Epithelial cell of proximal tubule (primary cell): ENCODE data around the gene CFAP251. TPM values are rescaled to one million over a fixed set of nuclear protein-coding genes. Genes with fewer than 3 reads are reported as not detected.
A peak's percentile ranks its signal among the peaks of the same experiment; 100 is the strongest.

ENCODE experiments used
- DNase-seq: peaks from one replicate; pipeline ENCODE4 v3.0.0-alpha.2; 2011; ENCODE audit warnings: low read depth
- H3K4me3 ChIP-seq: 2 replicates; pipeline ENCODE4 v1.5.1; 2011; ENCODE audit warnings: low read depth, mild to moderate bottlenecking, low read length
- total RNA-seq: library from RNA; depleted of rRNA; stranded (reverse); fragments of >200 nt; gene quantifications from 2 replicates; pipeline ENCODE4 v1.2.3, GENCODE V29; 2015
- TF ChIP-seq, protein P1 (sequence below): conservative IDR thresholded peaks from 2 replicates; pipeline ENCODE4 v1.5.1; 2012; ENCODE audit warnings: low read depth, mild to moderate bottlenecking, low read length

The CFAP251 gene
- total RNA-seq, 1 donor from 2014 or later, result 4.6 TPM

DNA sequence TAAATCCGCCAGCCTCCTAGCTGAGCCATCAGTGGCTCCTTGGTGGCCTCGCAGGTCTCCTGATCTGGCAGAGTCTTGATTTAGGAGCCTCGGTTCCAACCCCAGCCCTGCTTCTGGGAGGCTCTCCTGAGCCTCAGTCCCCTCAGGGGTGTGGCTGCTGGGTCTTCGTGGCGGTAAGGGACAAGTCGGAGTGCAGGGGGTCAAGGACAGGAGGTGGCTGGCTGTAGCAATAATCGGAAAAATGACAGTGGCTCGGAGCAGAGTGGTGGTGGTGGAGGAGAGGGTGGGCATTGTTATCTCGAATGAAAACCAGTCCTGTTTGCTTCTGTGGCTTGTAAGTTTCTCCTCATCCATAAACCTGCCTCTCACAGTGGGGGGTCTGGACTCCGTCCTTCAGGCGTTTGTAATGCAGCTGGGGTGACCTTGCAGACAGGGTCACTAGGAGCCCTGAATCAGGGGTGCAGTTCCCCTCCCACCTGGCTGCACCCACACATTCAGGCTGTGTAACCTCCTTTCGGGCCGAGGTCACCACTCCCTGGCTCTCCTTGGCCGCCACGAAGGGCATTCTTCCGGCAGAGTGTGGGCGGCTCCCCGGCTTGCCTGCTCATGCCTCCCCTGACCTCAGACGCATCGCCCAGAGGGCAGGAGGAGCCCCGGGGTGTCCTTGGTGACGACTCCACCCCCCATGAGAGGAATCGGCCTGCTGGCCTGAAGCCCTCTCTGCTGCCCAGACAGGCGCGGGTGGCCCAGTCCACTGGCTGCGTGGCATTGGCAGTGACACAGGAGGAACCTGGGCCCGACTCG, 111.4 kb downstream of the CFAP251 start:
- TF ChIP-seq, protein P1, sequence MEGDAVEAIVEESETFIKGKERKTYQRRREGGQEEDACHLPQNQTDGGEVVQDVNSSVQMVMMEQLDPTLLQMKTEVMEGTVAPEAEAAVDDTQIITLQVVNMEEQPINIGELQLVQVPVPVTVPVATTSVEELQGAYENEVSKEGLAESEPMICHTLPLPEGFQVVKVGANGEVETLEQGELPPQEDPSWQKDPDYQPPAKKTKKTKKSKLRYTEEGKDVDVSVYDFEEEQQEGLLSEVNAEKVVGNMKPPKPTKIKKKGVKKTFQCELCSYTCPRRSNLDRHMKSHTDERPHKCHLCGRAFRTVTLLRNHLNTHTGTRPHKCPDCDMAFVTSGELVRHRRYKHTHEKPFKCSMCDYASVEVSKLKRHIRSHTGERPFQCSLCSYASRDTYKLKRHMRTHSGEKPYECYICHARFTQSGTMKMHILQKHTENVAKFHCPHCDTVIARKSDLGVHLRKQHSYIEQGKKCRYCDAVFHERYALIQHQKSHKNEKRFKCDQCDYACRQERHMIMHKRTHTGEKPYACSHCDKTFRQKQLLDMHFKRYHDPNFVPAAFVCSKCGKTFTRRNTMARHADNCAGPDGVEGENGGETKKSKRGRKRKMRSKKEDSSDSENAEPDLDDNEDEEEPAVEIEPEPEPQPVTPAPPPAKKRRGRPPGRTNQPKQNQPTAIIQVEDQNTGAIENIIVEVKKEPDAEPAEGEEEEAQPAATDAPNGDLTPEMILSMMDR, result no peak
- H3K4me3 ChIP-seq, result peak overlapping the region; percentile 13
- no peak for DNase-seq

DNA sequence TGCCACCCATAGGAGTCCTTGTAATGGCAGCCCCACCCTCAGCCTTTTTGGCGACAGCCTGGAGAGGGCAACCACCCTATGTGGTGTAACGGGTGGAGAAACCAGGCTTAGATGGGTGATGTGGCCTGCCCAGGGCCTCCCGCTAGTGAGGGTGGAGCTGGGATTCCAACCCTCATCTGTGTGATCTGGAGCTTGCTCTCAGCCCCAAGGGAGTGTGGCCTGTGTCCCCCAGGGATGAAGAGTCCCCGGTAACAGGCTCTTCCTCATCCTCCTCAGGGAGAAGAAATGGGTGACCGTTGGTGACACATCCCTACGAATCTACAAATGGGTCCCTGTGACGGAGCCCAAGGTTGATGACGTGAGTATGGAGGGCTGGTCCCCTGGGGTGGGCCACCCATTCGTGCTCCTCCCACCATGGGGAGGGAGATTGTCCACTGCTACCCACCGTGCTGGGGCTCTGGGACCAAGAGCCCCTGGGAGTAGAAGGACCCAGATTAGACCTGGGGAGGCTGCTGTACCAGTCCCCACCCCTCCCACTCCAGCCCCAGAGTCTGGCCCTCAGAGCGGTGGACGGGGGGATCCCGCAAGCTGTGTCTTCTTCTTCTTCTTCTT, 112.1 kb downstream of the CFAP251 start:
- peak overlapping the region; percentile 13 for H3K4me3 ChIP-seq
- DNase-seq, result no peak
- TF ChIP-seq, protein P1, result no peak

DNA sequence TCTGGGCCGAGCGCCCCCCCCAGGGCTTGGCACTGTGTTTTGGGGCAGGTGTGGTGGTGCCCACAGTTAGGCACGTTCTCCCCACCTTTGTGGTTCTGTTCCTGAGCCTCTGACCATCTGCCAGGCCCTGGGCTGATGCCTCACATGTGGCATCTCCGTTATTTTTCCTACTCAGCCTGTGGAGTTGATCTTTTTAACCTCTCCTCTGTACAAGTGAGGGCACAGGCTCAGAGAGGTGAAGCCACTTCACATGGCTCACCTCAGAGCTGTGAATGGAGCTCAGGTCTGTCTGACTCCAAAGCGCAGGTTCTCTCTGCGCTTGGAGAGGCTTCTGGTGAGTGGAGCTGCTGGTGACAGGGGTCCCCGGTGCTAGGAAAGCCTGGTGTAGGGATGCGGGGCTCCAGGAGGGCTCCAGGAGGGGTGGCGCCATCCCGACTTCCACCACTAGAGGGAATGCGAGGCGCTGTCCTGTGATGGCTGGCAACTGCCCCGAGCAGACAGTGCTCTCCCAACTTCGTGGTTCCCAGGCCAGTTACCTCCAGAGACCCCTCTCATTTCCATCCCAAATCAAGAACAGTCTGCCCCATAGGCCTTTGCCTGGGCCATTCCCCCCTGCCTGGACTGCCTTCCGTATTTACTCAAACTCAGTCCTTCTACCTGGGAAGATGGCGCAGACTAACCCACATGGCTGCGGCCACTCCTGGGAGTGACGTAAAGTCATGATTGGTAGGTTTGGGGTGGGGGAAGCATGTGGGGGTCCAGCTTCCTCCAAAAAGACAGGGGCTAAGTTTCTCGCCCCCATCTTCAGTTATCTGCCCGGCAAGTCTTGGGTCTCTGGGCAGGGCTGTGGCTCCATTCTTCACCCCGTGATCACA, 113.2 kb downstream of the CFAP251 start:
- TF ChIP-seq, protein P1, result peak; percentile 76

DNA sequence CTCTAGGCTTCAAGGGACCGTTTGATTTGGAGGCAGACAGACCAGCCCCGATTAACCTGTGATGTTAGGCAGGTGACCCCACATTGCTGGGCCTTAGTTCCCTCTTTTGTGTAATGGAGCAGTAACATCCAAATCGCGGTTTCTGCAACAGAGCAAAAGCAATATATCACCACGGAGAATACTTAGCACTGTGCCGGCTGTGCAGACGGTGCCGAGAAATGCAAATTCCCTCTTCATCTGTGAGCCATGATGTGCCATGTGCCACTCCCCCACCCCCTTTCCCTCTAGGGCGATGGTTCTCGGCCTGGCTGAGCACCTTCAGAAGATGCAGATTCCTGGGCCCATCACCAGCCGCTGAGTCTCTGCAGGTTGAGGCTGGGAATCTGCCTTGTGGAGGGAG, 114.2 kb downstream of the CFAP251 start:
- TF ChIP-seq, protein P1, result no peak
- no peak overlapping the region for H3K4me3 ChIP-seq
- no peak for DNase-seq

More for the DNA sequence above, 113.2 kb downstream of the CFAP251 start:
- no peak overlapping the region for H3K4me3 ChIP-seq
- DNase-seq, result no peak

DNA sequence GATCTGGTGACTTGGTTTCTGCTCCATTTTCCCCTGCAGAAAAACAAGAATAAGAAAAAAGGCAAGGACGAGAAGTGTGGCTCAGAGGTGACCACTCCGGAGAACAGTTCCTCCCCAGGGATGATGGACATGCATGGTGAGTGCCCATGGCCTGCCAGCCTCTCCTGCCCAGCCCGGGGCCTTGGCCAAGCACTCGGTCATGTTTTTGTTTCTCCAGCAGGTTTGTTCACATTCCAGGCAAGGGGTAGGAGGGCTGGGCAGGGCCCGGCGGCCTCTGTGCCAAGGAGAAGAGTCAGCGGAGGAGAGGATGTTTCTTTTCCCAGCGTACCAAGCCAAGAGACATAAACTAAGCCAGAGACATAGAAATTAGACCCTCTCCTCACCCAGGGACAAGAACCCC, 116.9 kb downstream of the CFAP251 start:
- H3K4me3 ChIP-seq, result no peak overlapping the region
- TF ChIP-seq, protein P1, result no peak

DNA sequence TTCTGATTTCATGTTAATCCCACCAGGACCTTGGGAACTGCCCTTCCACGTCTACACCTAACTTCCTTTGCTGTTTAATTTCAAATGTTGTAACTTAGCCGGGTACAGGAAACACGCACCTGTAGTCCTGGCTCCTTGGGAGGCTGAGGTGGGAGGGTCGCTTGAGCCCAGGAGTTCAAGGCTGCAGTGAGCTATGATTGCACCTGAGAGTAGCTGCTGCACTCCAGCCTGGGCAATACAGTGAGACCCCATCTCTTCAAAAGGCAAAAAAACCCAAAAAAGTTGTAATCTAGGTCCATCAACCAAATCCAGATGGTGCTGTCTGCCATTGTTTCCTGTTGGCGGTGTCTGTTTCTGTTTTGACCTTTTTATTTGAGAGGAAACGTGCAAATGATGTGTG, 117.8 kb downstream of the CFAP251 start:
- DNase-seq, result no peak
- TF ChIP-seq, protein P1, result no peak
- H3K4me3 ChIP-seq, result no peak overlapping the region

More for the DNA sequence above, 116.9 kb downstream of the CFAP251 start:
- no peak for DNase-seq
